ENCODE results near the gene FBXO28. TPM values are rescaled to one million over a fixed set of nuclear protein-coding genes. Genes with fewer than 3 reads are reported as not detected.

Gene FBXO28
- total and polyA plus RNA-seq, 8 donors: 4.9 to 14.9 (median 11.0) TPM

- 76 to 78% methylated on average over 5 of the region's 5 CpGs for WGBS, 2 donors
- TF ChIP-seq CTCF (IDR thresholded peaks at IDR 0.05): no peak
- FAIRE-seq (no peak), ATAC-seq (no peak), DNase-seq (no peak)
- Histone ChIP-seq H3K36me3 (peaks cover 0 to 27% (median 4%) of the 10 kb centered on the region in 3 donors), H3K4me1 (no peaks in the 10 kb centered on the region), H3K27me3 (no peaks in the 10 kb centered on the region), H3K4me3 (no peak overlapping the region), H3K9me3 (no peaks in the 10 kb centered on the region), H3K27ac (no peak overlapping the region)
- intact Hi-C loops (cut with DNase I): loop anchor here in 1 of 3 donors (10.0 kb wide), 1 partner anchor 197 kb away; no protein-coding TSS in a partner anchor
Measured at GRCh38 chr1:224127925-224128819, 14.3 kb downstream of the FBXO28 start.

GRCh38 chr1:224131253-224131652, 17.3 kb downstream of the FBXO28 start:
- ATAC-seq (no peak), FAIRE-seq (no peak), DNase-seq (no peak)
- TF ChIP-seq CTCF (IDR thresholded peaks at IDR 0.05): no peak
- Histone ChIP-seq H3K4me1 (no peaks in the 10 kb centered on the region), H3K27ac (no peak overlapping the region), H3K9me3 (no peaks in the 10 kb centered on the region), H3K36me3 (peaks cover 0 to 31% (median 4%) of the 10 kb centered on the region in 3 donors), H3K4me3 (no peak overlapping the region), H3K27me3 (no peaks in the 10 kb centered on the region)
- intact Hi-C loops (cut with DNase I): no loop called here

GRCh38 chr1:224132901-224133300, 19.0 kb downstream of the FBXO28 start:
- DNase-seq (no peak), FAIRE-seq (no peak), ATAC-seq (no peak)
- Histone ChIP-seq H3K4me3 (no peak overlapping the region), H3K27me3 (no peaks in the 10 kb centered on the region), H3K36me3 (peaks cover 0 to 31% (median 4%) of the 10 kb centered on the region in 3 donors), H3K9me3 (no peaks in the 10 kb centered on the region), H3K4me1 (no peaks in the 10 kb centered on the region), H3K27ac (no peak overlapping the region)
- 4 to 15% methylated on average over 1 of the region's 1 CpG for WGBS, 2 donors
- intact Hi-C loops (cut with DNase I): no loop called here
- TF ChIP-seq CTCF (IDR thresholded peaks at IDR 0.05): no peak

GRCh38 chr1:224133741-224134299, 19.9 kb downstream of the FBXO28 start:
- Histone ChIP-seq H3K27ac (no peak overlapping the region), H3K9me3 (no peaks in the 10 kb centered on the region), H3K4me3 (no peak overlapping the region), H3K4me1 (no peaks in the 10 kb centered on the region), H3K27me3 (no peaks in the 10 kb centered on the region), H3K36me3 (peaks cover 0 to 33% (median 4%) of the 10 kb centered on the region in 3 donors)
- no peak for DNase-seq
- TF ChIP-seq CTCF (IDR thresholded peaks at IDR 0.05): no peak
- WGBS, 2 donors: 78 to 89% methylated on average over 5 of the region's 5 CpGs
- intact Hi-C loops (cut with DNase I): no loop called here
- no peak for ATAC-seq
- no peak for FAIRE-seq

- H3K27me3 ChIP-seq: no peaks in the 10 kb centered on the region
- TF ChIP-seq CTCF (IDR thresholded peaks at IDR 0.05): no peak
- FAIRE-seq: no peak
- no peak overlapping the region for H3K27ac ChIP-seq
- H3K9me3 ChIP-seq: no peaks in the 10 kb centered on the region
- ATAC-seq: no peak
- peaks cover 0 to 24% (median 0%) of the 10 kb centered on the region in 3 donors for H3K36me3 ChIP-seq
- H3K4me1 ChIP-seq: no peaks in the 10 kb centered on the region
- DNase-seq: no peak
- intact Hi-C loops (cut with DNase I): no loop called here
- no peak overlapping the region for H3K4me3 ChIP-seq
Measured at GRCh38 chr1:224137518-224137917, 23.6 kb downstream of the FBXO28 start.
